Lung microvascular endothelial cell (primary cell): Measurements from ENCODE around the gene CCDC73. TPM values are rescaled to one million over a fixed set of nuclear protein-coding genes. Genes with fewer than 3 reads are reported as not detected.
"Not testable (repeated sequence)": the region's sequence is repeated elsewhere in the genome, so short reads cannot be mapped to it uniquely, and the experiment has no call there.

Experiments
- DNase-seq, 2 donors: peaks; one replicate each; pipeline versions ENCODE4 v3.0.0 to v3.0.0-alpha.2; 2010; ENCODE audit warnings: low read depth in 2 of 2
- total RNA-seq: library from RNA; depleted of rRNA; stranded (reverse); fragments of >200 nt; gene quantifications from 2 replicates; pipeline ENCODE4 v1.2.1, GENCODE V29; 2014

CCDC73 gene
- total RNA-seq, 1 donor from 2014 or later = not detected

- no peak for DNase-seq
Measured at GRCh38 chr11:32705309-32706033, 89.0 kb downstream of the CCDC73 start.

GRCh38 chr11:32704775-32705174 is 89.7 kb downstream of the CCDC73 start:
- no peak for DNase-seq

DNA sequence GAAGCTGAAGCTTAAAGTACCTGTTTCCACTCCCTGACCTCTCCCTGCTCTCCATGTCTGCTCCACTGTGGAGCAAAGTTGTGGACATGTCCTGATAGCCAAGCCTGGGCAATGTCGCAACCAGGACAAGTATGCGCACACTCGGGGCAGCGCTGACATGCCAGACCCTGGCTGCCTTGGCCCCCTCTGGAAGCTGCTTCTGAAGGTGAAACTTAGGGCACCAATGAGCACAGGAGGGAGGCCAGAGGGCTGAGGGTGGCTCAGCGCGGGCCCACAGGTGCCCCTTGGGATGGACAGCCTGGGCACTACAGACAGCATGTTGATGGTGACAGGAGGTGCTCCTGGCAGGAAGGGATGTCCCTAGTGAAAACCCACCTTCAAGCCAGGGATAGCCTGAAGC is 90.2 kb downstream of the CCDC73 start:
- no peak for DNase-seq

GRCh38 chr11:32701616-32702015 is 92.8 kb downstream of the CCDC73 start:
- DNase-seq = no peak

DNA sequence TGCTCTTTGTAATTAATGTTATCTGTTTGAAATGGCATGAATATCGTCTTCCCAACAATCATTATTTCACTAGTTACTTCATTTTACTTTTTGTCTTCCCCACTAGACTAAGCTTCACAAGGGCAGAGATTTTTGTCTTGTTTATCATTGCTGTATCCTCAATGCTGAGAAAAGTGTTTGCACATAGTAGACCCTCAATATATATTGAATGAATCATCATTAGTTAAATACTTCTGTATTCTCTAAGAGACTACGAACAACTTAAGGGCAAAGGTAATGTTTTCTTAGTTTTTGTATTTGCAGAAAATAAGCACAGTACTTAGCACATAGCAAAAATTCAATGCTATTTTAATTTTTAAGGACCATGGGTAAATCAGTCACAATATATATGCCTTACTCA is 95.9 kb downstream of the CCDC73 start:
- no peak for DNase-seq

DNA sequence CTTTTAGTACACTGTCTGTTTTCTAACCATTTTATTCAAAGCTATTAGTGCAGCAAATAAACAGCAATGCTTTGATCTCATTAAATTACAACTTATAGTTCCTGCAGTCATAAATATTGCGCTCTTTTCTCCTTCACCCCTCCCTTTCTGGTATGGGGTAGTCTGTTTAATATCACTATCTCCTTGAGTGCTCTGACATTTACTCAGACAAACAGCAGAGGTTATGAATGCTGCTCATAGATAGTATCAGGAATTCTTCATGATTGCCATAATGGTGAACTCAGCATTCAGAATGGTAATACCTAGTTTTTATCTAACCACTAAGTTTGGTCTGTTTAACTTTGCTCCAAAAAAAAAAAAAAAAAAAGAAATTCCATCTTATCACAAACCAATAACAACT is 123.4 kb downstream of the CCDC73 start:
- DNase-seq = no peak

DNA sequence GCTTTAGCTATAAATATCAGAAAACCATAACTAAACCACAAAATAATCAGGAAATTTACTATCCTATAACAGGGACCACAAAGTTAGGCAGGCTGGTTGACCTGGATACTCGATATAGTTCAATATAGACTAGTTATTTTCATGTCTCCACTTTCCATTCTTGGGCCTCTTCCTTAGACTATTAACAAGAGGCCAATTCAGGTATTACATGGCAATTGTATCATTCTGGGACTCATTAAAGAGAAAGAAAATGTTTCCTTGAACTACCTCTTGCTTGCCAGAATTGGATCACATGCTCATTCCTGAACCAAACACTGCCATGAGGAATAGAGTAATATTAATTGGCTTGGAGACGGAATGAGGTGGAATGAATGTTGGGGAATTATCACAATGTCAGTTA is 134.8 kb downstream of the CCDC73 start:
- DNase-seq = no peak

GRCh38 chr11:32658639-32659406 is 135.6 kb downstream of the CCDC73 start:
- no peak for DNase-seq

DNA sequence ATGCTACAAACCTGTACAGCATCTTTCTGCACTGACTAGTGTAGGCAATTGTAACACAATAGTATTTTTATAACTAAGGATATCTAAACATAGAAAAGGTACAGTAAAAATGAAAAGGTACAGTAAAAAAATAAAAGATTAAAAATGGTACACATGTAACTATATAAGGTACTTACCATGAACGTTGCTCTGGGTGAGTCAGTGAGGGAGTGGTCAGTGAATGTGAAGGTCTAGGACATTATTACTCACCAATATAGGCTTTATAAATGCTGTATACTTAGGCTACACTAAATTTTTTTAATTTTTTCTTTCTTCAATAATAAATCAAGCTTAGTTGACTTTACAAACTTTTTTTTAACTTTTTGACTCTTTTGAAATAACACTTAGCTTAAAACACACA is 150.9 kb downstream of the CCDC73 start:
- no peak for DNase-seq

- DNase-seq = no peak
Measured at GRCh38 chr11:32641361-32641760, 153.1 kb downstream of the CCDC73 start.

DNA sequence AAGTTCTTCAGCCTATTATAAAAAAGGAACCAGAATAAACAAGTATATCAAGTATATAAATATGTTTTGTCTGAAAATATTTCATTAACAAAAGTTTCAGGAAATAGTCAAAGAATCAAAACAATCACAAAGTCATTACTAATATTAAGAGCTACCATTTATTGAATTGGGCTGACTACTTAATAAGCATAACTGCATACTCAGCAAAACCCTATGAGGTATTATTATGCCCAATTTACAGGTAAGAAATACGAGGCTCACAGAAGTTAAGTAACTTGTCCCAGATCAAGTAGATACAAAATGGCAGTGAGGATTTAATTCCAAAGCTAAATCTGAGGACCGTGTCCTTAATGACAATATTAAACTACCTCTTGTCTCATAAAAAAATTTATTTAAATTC is 158.6 kb downstream of the CCDC73 start:
- DNase-seq = no peak

DNA sequence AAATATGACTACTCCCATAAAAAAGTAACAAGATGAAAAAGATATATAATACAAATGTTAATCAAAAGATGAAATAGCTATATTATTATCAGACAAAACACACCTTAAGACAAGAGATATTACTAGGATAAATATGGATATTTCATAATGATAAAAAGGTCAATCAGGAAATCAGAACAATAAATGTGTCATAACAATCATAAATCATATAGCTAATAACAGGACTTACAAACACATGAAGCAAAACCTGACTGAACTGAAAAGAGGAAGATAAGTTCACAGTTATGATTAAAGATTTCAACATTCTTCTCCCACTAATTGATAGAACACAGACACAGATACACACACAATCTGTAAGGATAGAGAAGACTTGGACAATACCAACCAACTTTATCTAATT is 163.6 kb downstream of the CCDC73 start:
- DNase-seq = no peak

- DNase-seq = no peak
Measured at GRCh38 chr11:32616903-32617302, 177.6 kb downstream of the CCDC73 start.

- DNase-seq = peak; percentile 10 to 54
Measured at GRCh38 chr11:32615422-32615821, 179.0 kb downstream of the CCDC73 start.

DNA sequence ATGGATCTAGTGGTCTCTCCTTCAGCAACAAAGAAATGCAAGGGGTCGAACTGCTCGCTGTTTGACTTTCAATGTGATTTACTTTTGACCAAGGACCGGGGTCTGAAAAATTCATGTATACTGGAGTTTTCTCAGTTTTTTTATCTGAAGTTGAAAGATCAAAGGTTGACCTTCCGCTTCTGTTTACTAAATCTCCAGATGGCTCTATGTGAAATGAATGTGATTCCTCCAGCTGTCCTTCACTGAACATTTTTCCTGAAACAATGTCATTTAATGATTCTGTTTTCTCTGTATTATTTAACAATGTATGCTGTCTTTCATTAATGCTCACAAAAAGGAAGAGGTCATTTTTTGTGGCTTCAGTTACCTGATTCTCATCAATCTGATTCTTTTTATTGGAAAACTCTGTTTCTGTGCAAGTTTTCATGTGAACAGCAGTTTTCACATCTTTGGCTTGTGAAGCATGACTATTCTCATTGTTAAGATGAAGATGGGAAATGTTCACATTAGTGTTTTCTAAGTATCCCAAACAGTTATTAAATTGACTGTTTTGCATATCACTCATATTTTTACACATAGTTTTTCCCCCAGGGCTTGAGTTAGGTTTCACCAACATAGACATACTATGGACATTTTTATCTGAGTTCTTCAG is 180.8 kb downstream of the CCDC73 start:
- no peak for DNase-seq

- no peak for DNase-seq
Measured at GRCh38 chr11:32610797-32611352, 183.6 kb downstream of the CCDC73 start.

DNA sequence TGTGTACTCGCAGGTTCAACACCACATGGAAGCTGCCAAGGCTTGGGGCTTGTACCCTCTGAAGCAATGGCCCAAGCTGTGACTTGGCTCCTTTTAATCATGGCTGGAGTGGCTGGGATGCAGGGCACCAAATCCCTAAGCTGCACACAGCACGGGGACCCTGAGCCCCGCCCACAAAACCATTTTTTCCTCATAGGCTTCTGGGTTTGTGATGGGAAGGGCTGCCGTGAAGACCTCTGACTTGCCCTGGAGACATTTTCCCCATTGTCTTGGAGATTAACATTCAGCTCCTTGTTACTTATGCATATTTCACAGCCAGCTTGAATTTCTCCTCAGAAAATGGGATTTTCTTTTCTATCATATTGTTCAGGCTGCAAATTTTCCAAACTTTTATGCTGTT is 185.6 kb downstream of the CCDC73 start:
- DNase-seq = not testable (repeated sequence)

- no peak for DNase-seq
Measured at GRCh38 chr11:32606220-32606619, 188.2 kb downstream of the CCDC73 start.

- peak; percentile 28 to 46 for DNase-seq
Measured at GRCh38 chr11:32602657-32603415, 191.6 kb downstream of the CCDC73 start.

- DNase-seq = no peak
Measured at GRCh38 chr11:32597921-32598320, 196.5 kb downstream of the CCDC73 start.

- DNase-seq = not testable (repeated sequence)
Measured at GRCh38 chr11:32596114-32596513, 198.3 kb downstream of the CCDC73 start.
